T47D (cell line): ENCODE data around the gene DNAI4.

Experiments used
- DNase-seq, 2 experiments: peaks; one replicate each; pipeline versions ENCODE4 v3.0.0 to v3.0.0-alpha.2; 2011 to 2012; ENCODE audit warnings: low read depth in 1 of 2, low spot score in 1 of 2
- JUND ChIP-seq: IDR thresholded peaks from 2 replicates; pipeline ENCODE4 v1.6.1; 2012; ENCODE audit warnings: low read depth
- in situ Hi-C: cut with HindIII; loops from 2 replicates; pipeline ENCODE4 v1.10.0; 2016; ENCODE audit warnings: low sequenced_read_pairs, low pct_unique_long_range_greater_than_20kb

DNAI4 gene

GRCh38 chr1:66764994-66765578 lies 159.6 kb downstream of the DNAI4 start:
- peak in 1 of 2 experiments; percentile 52 for DNase-seq
- TF ChIP-seq JUND, result no peak
- in situ Hi-C loops, result no loop called here
